Liver (tissue), 9 donors: ENCODE measurements around the gene TNRC6B. TPM values are rescaled to one million over a fixed set of nuclear protein-coding genes. Genes with fewer than 3 reads are reported as not detected.

Experiments
- DNase-seq: peaks from one replicate; pipeline ENCODE4 v3.0.0-alpha.2; 2017; ENCODE audit warnings: low spot score
- H3K27ac ChIP-seq, 2 donors: one replicate each; pipeline ENCODE4 v1.7.0; 2013; ENCODE audit warnings: inconsistent platforms in 2 of 2, low read length in 2 of 2, control low read depth in 1 of 2, low read depth in 1 of 2, mild to moderate bottlenecking in 1 of 2
- H3K27me3 ChIP-seq, 4 donors: one replicate each; pipeline versions ENCODE4 v1.6.1 to v1.7.0; 2013; ENCODE audit warnings: low read length in 3 of 4, inconsistent platforms in 1 of 4, mild to moderate bottlenecking in 1 of 4, moderate library complexity in 1 of 4; ENCODE audit not compliant: control insufficient read depth in 4 of 4, insufficient read depth in 4 of 4
- H3K36me3 ChIP-seq, 4 donors: one replicate each; pipeline versions ENCODE4 v1.6.1 to v1.7.0; 2013; ENCODE audit warnings: low read length in 3 of 4, mild to moderate bottlenecking in 3 of 4, low read depth in 1 of 4, moderate library complexity in 1 of 4; ENCODE audit not compliant: control insufficient read depth in 4 of 4, insufficient read depth in 3 of 4
- H3K4me1 ChIP-seq, 4 donors: one replicate each; pipeline versions ENCODE4 v1.6.1 to v1.7.0; 2013; ENCODE audit warnings: low read length in 3 of 4, mild to moderate bottlenecking in 3 of 4, moderate library complexity in 1 of 4; ENCODE audit not compliant: control insufficient read depth in 4 of 4, insufficient read depth in 4 of 4
- H3K4me3 ChIP-seq, 3 donors: one replicate each; pipeline versions ENCODE4 v1.6.1 to v1.7.0; 2013; ENCODE audit warnings: low read length in 3 of 3, control low read depth in 1 of 3, low read depth in 1 of 3, mild to moderate bottlenecking in 1 of 3
- H3K9ac ChIP-seq, 2 donors: one replicate each; pipeline ENCODE4 v1.7.0; 2013; ENCODE audit warnings: low read length in 2 of 2, mild to moderate bottlenecking in 2 of 2, moderate library complexity in 2 of 2, control low read depth in 1 of 2, low read depth in 1 of 2
- H3K9me3 ChIP-seq, 4 donors: one replicate each; pipeline versions ENCODE4 v1.6.1 to v1.7.0; 2013; ENCODE audit warnings: low read length in 3 of 4; ENCODE audit not compliant: control insufficient read depth in 4 of 4
- ATF3 ChIP-seq: IDR thresholded peaks from 2 replicates; pipeline ENCODE4 v1.6.1; 2016; ENCODE audit warnings: antibody characterized with exemption
- CTCF ChIP-seq: fragments of 150-350 bp; IDR thresholded peaks from 2 replicates; pipeline ENCODE4 v1.5.1; 2017; ENCODE audit warnings: improper control_type of control experiment, low read depth, low read length; ENCODE audit not compliant: missing input control
- FOXA1 ChIP-seq: IDR thresholded peaks from 2 replicates; pipeline ENCODE4 v1.6.1; 2016; ENCODE audit warnings: antibody characterized with exemption
- FOXA2 ChIP-seq: IDR thresholded peaks from 2 replicates; pipeline ENCODE4 v1.6.1; 2016; ENCODE audit warnings: antibody characterized with exemption
- GABPA ChIP-seq, 2 donors: IDR thresholded peaks in 1 of 2; conservative IDR thresholded peaks in 1 of 2; 2 replicates each; pipeline ENCODE4 v1.6.1; 2016; ENCODE audit warnings: antibody characterized with exemption in 2 of 2, mild to moderate bottlenecking in 1 of 2, moderate library complexity in 1 of 2
- HNF4G ChIP-seq: IDR thresholded peaks from 2 replicates; pipeline ENCODE4 v1.6.1; 2016; ENCODE audit warnings: antibody characterized with exemption
- JUND ChIP-seq, 2 donors: IDR thresholded peaks; 2 replicates each; pipeline ENCODE4 v1.6.1; 2016; ENCODE audit warnings: antibody characterized with exemption in 2 of 2
- MAX ChIP-seq: IDR thresholded peaks from 2 replicates; pipeline ENCODE4 v1.6.1; 2016; ENCODE audit warnings: antibody characterized with exemption
- RAD21 ChIP-seq, 2 donors: IDR thresholded peaks; 2 replicates each; pipeline ENCODE4 v1.6.1; 2016; ENCODE audit warnings: antibody characterized with exemption in 2 of 2, mild to moderate bottlenecking in 2 of 2
- REST ChIP-seq: IDR thresholded peaks from 2 replicates; pipeline ENCODE4 v1.6.1; 2016; ENCODE audit warnings: antibody characterized with exemption, mild to moderate bottlenecking
- RXRA ChIP-seq, 2 donors: IDR thresholded peaks; 2 replicates each; pipeline ENCODE4 v1.6.1; 2017 to 2018; ENCODE audit warnings: antibody characterized with exemption in 2 of 2, mild to moderate bottlenecking in 1 of 2
- YY1 ChIP-seq: IDR thresholded peaks from 2 replicates; pipeline ENCODE4 v1.6.1; 2016; ENCODE audit warnings: antibody characterized with exemption, mild to moderate bottlenecking
- WGBS: extraction: QIAGEN DNeasy Blood & Tissue Kit; methylation state at CpG from one replicate; pipeline ENCODE4 v1.1.7; 2013; 5-methylcytosine and 5-hydroxymethylcytosine counted together
- polyA plus RNA-seq, 2 donors: library from polyadenylated mRNA; stranded (reverse) in 1 of 2; unstranded in 1 of 2; fragments of 200-250 nt in 1 of 2; fragments of >200 nt in 1 of 2; fragmentation: Nextera tagmentation in 1 of 2; extraction: Ambion mirVana in 1 of 2; gene quantifications; one replicate each; pipeline versions ENCODE4 v1.2.1 to v1.2.3, GENCODE V29; 2013 to 2015
- total RNA-seq, 2 donors: library from RNA; depleted of rRNA; stranded (reverse); fragments of >200 nt; gene quantifications; one replicate each; pipeline ENCODE4 v1.2.3, GENCODE V29; 2014
- TF ChIP-seq, protein P1 (sequence below): IDR thresholded peaks from 2 replicates; pipeline ENCODE4 v1.6.1; 2016; ENCODE audit warnings: antibody characterized with exemption
- donor health status: healthy.
- donor health status: healthy.
- donor health status: healthy.
- donor health status: healthy.
- donor health status: healthy.

TNRC6B gene
- total and polyA plus RNA-seq, 4 donors, result 4.6 to 39.1 (median 26.4) TPM

DNA sequence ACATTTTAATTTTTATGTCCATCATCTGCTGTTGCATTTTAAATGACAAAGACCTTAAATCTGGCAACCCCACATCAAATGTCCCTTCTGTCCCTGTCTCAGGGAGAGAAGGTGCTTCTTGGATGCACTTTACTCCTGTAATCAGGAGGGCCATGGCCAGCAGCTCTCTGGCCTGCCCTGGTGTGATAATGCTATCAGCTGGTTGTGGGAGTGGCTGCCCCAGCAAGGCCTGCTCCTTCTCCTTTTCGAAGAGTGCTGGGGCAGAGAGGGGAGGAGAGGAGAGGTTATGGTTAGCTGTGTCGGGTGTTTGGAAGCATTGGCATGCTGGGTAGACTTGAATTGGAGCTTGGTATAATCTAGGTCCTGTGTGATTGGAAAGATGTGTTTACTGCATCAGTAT, 12.8 kb downstream of the TNRC6B start:
- H3K4me3 ChIP-seq, result no peak overlapping the region
- H3K27ac ChIP-seq, result no peak overlapping the region
- peak; percentile 78 for DNase-seq
- no peaks in the 10 kb centered on the region for H3K36me3 ChIP-seq
- no peaks in the 10 kb centered on the region for H3K27me3 ChIP-seq
- 64% methylated on average over 2 of the region's 2 CpGs for WGBS
- TF ChIP-seq JUND (IDR thresholded peaks at IDR 0.05) (no peak), GABPA (IDR thresholded peaks at IDR 0.05 in 1 of 2, conservative IDR thresholded peaks at IDR 0.05 in 1 of 2) (no peak), HNF4G (no peak), YY1 (no peak), CTCF (no peak)
- no peaks in the 10 kb centered on the region for H3K9me3 ChIP-seq
- H3K4me1 ChIP-seq, result peaks cover 9 to 25% (median 18%) of the 10 kb centered on the region in 4 donors
- H3K9ac ChIP-seq, result no peak overlapping the region

GRCh38 chr22:40193429-40194421, 16.0 kb downstream of the TNRC6B start:
- WGBS, result 85% methylated on average over 13 of the region's 13 CpGs
- Histone ChIP-seq H3K9ac (no peak overlapping the region), H3K27me3 (no peaks in the 10 kb centered on the region), H3K4me1 (peaks cover 2 to 7% (median 4%) of the 10 kb centered on the region in 4 donors), H3K27ac (no peak overlapping the region), H3K4me3 (no peak overlapping the region), H3K9me3 (no peaks in the 10 kb centered on the region), H3K36me3 (no peaks in the 10 kb centered on the region)
- TF ChIP-seq ATF3 (no peak), FOXA2 (no peak), RXRA (IDR thresholded peaks at IDR 0.05) (no peak), GABPA (IDR thresholded peaks at IDR 0.05 in 1 of 2, conservative IDR thresholded peaks at IDR 0.05 in 1 of 2) (no peak), FOXA1 (no peak), HNF4G (no peak), RAD21 (IDR thresholded peaks at IDR 0.05) (peak; percentile 27 to 35), REST (no peak), MAX (no peak), CTCF (peak; percentile 3)
- TF ChIP-seq, protein P1, sequence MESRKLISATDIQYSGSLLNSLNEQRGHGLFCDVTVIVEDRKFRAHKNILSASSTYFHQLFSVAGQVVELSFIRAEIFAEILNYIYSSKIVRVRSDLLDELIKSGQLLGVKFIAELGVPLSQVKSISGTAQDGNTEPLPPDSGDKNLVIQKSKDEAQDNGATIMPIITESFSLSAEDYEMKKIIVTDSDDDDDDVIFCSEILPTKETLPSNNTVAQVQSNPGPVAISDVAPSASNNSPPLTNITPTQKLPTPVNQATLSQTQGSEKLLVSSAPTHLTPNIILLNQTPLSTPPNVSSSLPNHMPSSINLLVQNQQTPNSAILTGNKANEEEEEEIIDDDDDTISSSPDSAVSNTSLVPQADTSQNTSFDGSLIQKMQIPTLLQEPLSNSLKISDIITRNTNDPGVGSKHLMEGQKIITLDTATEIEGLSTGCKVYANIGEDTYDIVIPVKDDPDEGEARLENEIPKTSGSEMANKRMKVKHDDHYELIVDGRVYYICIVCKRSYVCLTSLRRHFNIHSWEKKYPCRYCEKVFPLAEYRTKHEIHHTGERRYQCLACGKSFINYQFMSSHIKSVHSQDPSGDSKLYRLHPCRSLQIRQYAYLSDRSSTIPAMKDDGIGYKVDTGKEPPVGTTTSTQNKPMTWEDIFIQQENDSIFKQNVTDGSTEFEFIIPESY, result no peak
- no peak for DNase-seq
